Bronchial epithelial cell (primary cell): ENCODE results near the gene CNTRL. TPM values are rescaled to one million over a fixed set of nuclear protein-coding genes. Genes with fewer than 3 reads are reported as not detected.
"Not testable (repeated sequence)": the region's sequence is repeated elsewhere in the genome, so short reads cannot be mapped to it uniquely, and the experiment has no call there.

Source experiments
- DNase-seq: peaks from one replicate; pipeline ENCODE4 v3.0.0-alpha.2; 2010; ENCODE audit warnings: low read depth
- FAIRE-seq: peaks from 2 replicates; lab custom pipeline; 2011; peaks lifted over from hg19 to GRCh38; lab: Jason Lieb, UNC
- H3K27me3 ChIP-seq: 2 replicates; pipeline ENCODE4 v1.5.1; 2011; ENCODE audit warnings: low read length; ENCODE audit not compliant: control insufficient read depth, insufficient read depth
- H3K36me3 ChIP-seq: 2 replicates; pipeline ENCODE4 v1.5.1; 2011; ENCODE audit warnings: low read length; ENCODE audit not compliant: control insufficient read depth, insufficient read depth
- H3K4me3 ChIP-seq: 2 replicates; pipeline ENCODE4 v1.5.1; 2011; ENCODE audit warnings: mild to moderate bottlenecking, low read depth, low read length, control low read depth
- CTCF ChIP-seq: IDR thresholded peaks from 2 replicates; pipeline ENCODE4 v1.5.1; 2011; ENCODE audit warnings: mild to moderate bottlenecking, moderate library complexity, low read length, control low read depth, inconsistent platforms; ENCODE audit not compliant: insufficient read depth, severe bottlenecking
- total RNA-seq: library from RNA; depleted of rRNA; stranded (reverse); fragments of >200 nt; gene quantifications from 2 replicates; pipeline ENCODE4 v1.2.1, GENCODE V29; 2014

The CNTRL gene
- total RNA-seq, 1 donor from 2014 or later: 5.0 TPM

GRCh38 chr9:121169094-121169601, 94.4 kb downstream of the CNTRL start:
- DNase-seq (no peak), FAIRE-seq (no peak)
- no peaks in the 10 kb centered on the region for H3K27me3 ChIP-seq
- TF ChIP-seq CTCF: peak; percentile 44
- H3K4me3 ChIP-seq: no peak overlapping the region
- peaks cover 13% of the 10 kb centered on the region for H3K36me3 ChIP-seq

GRCh38 chr9:121171236-121171635, 96.5 kb downstream of the CNTRL start:
- TF ChIP-seq CTCF: no peak
- peaks cover 13% of the 10 kb centered on the region for H3K36me3 ChIP-seq
- DNase-seq (no peak), FAIRE-seq (no peak)
- no peaks in the 10 kb centered on the region for H3K27me3 ChIP-seq
- no peak overlapping the region for H3K4me3 ChIP-seq

GRCh38 chr9:121172726-121173487, 98.2 kb downstream of the CNTRL start:
- no peak for TF ChIP-seq CTCF
- H3K4me3 ChIP-seq: no peak overlapping the region
- no peak for FAIRE-seq

GRCh38 chr9:121173501-121173900, 98.7 kb downstream of the CNTRL start:
- H3K36me3 ChIP-seq: peaks cover 13% of the 10 kb centered on the region
- no peak for FAIRE-seq
- TF ChIP-seq CTCF: no peak
- no peak overlapping the region for H3K4me3 ChIP-seq
- H3K27me3 ChIP-seq: no peaks in the 10 kb centered on the region
- no peak for DNase-seq

More at GRCh38 chr9:121172726-121173487, 98.2 kb downstream of the CNTRL start:
- H3K36me3 ChIP-seq: peaks cover 13% of the 10 kb centered on the region
- H3K27me3 ChIP-seq: no peaks in the 10 kb centered on the region
- no peak for DNase-seq

DNA sequence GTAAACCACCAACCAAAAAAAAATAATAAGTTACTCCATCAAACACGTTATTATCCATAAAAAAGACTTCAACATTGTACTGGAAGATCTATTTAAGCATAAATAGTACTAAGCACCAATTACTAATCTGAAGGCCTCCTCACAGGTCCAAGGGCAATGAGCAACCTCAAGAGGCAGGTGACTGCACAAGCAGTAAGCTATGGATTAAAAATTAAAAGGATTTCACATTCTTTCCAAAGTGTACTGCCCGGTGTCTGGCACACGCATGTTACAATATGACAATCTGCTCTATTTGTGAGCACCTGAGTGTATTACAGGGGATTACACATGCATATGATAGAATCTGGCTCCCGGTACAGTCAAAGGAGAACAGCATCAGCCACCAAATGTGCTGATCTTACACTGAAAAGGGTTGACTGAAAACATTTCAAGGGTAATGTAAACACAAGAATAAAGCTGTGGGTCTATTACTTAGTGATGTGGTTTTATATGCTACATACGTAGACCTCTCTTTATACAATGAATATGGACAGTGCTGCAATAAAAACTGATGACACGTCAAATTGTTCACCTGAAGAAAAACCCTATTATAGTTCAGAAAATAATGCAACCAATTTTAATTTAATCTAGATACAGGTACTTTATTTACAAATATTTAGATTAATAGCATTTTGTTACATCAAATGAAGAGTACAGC, 104.1 kb downstream of the CNTRL start:
- TF ChIP-seq CTCF: no peak
- DNase-seq (no peak), FAIRE-seq (no peak)
- no peaks in the 10 kb centered on the region for H3K27me3 ChIP-seq
- no peak overlapping the region for H3K4me3 ChIP-seq
- peaks cover 9% of the 10 kb centered on the region for H3K36me3 ChIP-seq

- DNase-seq, H3K36me3 ChIP-seq, H3K27me3 ChIP-seq, FAIRE-seq, H3K4me3 ChIP-seq: not testable (repeated sequence)
These were observed 104.6 kb downstream of the CNTRL start for GRCh38 chr9:121179373-121179721.
